Stomach (tissue), 9 donors: ENCODE measurements around the gene MSX1. TPM values are rescaled to one million over a fixed set of nuclear protein-coding genes. Genes with fewer than 3 reads are reported as not detected.

Experiments
- DNase-seq, 2 donors: peaks; one replicate each; pipeline versions ENCODE4 v3.0.0 to v3.0.0-alpha.2; 2013 to 2019
- H3K27ac ChIP-seq, 5 donors: fragments of 200-600 bp in 4 of 5; sonication (generic) in 4 of 5; one replicate each; pipeline ENCODE4 v1.5.1; 2013 to 2019; ENCODE audit warnings: mild to moderate bottlenecking in 1 of 5, moderate library complexity in 1 of 5
- H3K27me3 ChIP-seq, 3 donors: fragments of 200-600 bp; sonication (generic); one replicate each; pipeline ENCODE4 v1.5.1; 2017 to 2019; ENCODE audit warnings: mixed run types in 1 of 3
- H3K36me3 ChIP-seq, 4 donors: fragments of 200-600 bp; sonication (generic); 1 replicate in 3 of 4; 2 replicates in 1 of 4; pipeline ENCODE4 v1.5.1; 2016 to 2019
- H3K4me1 ChIP-seq, 4 donors: fragments of 200-600 bp; sonication (generic); one replicate each; pipeline ENCODE4 v1.5.1; 2016 to 2019
- H3K4me3 ChIP-seq, 4 donors: fragments of 200-600 bp; sonication (generic) in 3 of 4; one replicate each; pipeline ENCODE4 v1.5.1; 2016 to 2019; ENCODE audit warnings: mild to moderate bottlenecking in 1 of 4
- H3K9me3 ChIP-seq, 4 donors: fragments of 200-600 bp; sonication (generic); one replicate each; pipeline ENCODE4 v1.5.1; 2016 to 2019
- EP300 ChIP-seq: sonication (generic); formaldehyde crosslinking; IDR thresholded peaks from one replicate; pipeline ENCODE4 v1.6.1; 2017; ENCODE audit warnings: antibody characterized with exemption
- POLR2A ChIP-seq, 4 donors: fragments of 450-650 bp; IDR thresholded peaks; one replicate each; pipeline ENCODE4 v1.6.1; 2016; ENCODE audit warnings: antibody characterized with exemption in 4 of 4, control low read depth in 2 of 4, mild to moderate bottlenecking in 1 of 4, moderate library complexity in 1 of 4
- POLR2AphosphoS5 ChIP-seq, 3 donors: sonication (generic); formaldehyde crosslinking; IDR thresholded peaks; one replicate each; pipeline ENCODE4 v1.6.1; 2016; ENCODE audit warnings: antibody characterized with exemption in 3 of 3
- WGBS, 5 donors: extraction: QIAGEN DNeasy Blood & Tissue Kit in 3 of 5; methylation state at CpG; one replicate each; pipeline versions ENCODE4 v1.1.5 to v1.1.7; 2013 to 2018; 5-methylcytosine and 5-hydroxymethylcytosine counted together
- intact Hi-C: fragments of 100-400 bp; cut with DNase I; formaldehyde crosslinking; loops from one replicate; pipeline ENCODE4 v1.15.1; 2023; ENCODE audit warnings: low total_unique reads
- polyA plus RNA-seq, 3 donors: library from polyadenylated mRNA; stranded (reverse); fragments of 200-250 nt; gene quantifications; one replicate each; pipeline ENCODE4 v1.2.3, GENCODE V29; 2013
- total RNA-seq, 5 donors: library from RNA; depleted of rRNA; stranded (reverse); fragments of >200 nt; gene quantifications; one replicate each; pipeline versions ENCODE4 v1.1.0 to v1.2.3, GENCODE V29; 2014 to 2016
- TF ChIP-seq, protein P1 (sequence below), 7 experiments: fragments of 450-650 bp in 4 of 7; fragments of 200-600 bp in 3 of 7; sonication (generic) in 3 of 7; IDR thresholded peaks; one replicate each; pipeline ENCODE4 v1.5.1; 2016 to 2019; ENCODE audit warnings: antibody characterized with exemption in 7 of 7, control low read depth in 2 of 7, mild to moderate bottlenecking in 1 of 7
- donor health status: healthy with polysubstance abuse.
- donor health status: Bipolar disorder and iron deficiency.
- donor health status: healthy.

Gene MSX1
- total and polyA plus RNA-seq, 8 donors: 0.55 to 6.5 (median 1.1) TPM; not detected in 3

DNA sequence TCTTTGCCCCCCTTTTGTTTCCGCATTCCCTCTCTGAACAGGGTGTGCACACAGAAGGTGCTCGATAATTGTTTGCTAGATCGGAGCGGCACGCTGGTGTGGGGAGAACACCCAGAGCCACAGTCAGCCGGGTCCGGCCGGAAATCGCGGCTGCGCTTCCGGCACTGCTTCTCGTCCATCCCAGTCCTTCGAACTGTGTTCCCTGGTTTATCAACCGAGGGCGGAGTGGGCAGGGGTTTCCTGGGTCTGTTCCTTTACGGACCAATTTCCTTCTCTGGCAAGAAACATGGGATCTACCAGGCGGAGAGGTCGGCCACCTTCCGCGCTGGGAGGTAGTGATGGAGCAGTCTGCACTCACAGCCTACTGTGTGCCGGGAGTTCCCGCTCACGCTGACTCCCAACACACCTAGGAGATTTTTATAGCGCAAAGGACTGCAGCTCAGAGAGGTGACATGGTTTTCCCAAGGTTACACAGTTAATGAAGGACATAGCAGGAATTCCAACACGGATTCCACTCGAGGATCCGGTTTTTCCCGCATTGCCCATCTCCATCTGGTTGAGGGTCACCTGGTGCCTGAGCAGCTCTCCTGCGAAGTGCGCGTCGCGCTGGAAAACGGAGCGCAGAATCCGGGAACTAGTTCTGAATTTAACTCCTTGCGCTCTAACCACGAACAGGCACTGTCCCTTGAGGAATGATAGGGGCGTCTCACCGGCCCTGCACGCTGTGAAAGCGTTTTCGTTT, 6.8 kb downstream of the MSX1 start:
- H3K27me3 ChIP-seq: peaks cover 73 to 100% (median 94%) of the 10 kb centered on the region in 3 donors
- TF ChIP-seq, protein P1, sequence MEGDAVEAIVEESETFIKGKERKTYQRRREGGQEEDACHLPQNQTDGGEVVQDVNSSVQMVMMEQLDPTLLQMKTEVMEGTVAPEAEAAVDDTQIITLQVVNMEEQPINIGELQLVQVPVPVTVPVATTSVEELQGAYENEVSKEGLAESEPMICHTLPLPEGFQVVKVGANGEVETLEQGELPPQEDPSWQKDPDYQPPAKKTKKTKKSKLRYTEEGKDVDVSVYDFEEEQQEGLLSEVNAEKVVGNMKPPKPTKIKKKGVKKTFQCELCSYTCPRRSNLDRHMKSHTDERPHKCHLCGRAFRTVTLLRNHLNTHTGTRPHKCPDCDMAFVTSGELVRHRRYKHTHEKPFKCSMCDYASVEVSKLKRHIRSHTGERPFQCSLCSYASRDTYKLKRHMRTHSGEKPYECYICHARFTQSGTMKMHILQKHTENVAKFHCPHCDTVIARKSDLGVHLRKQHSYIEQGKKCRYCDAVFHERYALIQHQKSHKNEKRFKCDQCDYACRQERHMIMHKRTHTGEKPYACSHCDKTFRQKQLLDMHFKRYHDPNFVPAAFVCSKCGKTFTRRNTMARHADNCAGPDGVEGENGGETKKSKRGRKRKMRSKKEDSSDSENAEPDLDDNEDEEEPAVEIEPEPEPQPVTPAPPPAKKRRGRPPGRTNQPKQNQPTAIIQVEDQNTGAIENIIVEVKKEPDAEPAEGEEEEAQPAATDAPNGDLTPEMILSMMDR (IDR thresholded peaks at IDR 0.05): no peak
- TF ChIP-seq EP300 (no peak), POLR2AphosphoS5 (IDR thresholded peaks at IDR 0.05) (no peak)
- H3K4me1 ChIP-seq: peaks cover 18 to 63% (median 34%) of the 10 kb centered on the region in 4 donors
- no peaks in the 10 kb centered on the region for H3K36me3 ChIP-seq
- peak overlapping the region; percentile 5 to 28 (median 21) for H3K4me3 ChIP-seq
- peaks cover 0 to 3% (median 0%) of the 10 kb centered on the region in 4 donors for H3K9me3 ChIP-seq
- no peak overlapping the region for H3K27ac ChIP-seq
- WGBS, 5 donors: 4 to 8% (median 5%) methylated on average over 44 of the region's 44 CpGs
- intact Hi-C loops: no loop called here
- peak in 1 of 2 donors; percentile 51 for DNase-seq

DNA sequence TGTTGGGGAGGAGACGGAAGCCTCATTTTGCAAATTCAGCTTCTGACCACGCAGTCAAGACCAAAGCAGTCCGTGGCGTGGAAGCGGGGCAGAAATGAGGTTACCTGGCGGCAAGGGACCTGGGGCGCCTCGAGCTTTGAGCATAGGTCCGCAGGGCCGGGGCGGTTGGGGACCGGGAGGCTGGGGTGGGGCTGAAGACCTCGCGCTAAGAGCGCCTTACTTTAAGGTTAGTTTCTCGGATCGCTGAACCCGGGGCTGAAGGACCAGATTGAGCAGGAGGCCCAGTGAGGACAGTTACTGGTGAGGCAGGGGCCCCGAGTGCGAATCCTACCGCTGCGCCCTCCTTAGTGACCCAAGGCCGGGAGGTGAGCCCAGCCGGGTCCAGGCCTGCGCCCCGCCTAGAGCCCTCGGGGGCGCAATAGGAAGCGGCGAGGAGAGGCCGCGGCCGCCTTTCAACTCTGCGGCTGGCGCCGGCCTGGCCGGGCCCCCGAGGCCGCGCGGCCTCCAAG, 7.5 kb downstream of the MSX1 start:
- H3K36me3 ChIP-seq: no peaks in the 10 kb centered on the region
- 0 to 7% (median 4%) methylated on average over 6 to 41 of the region's 41 CpGs for WGBS, 5 donors
- intact Hi-C loops: no loop called here

DNA sequence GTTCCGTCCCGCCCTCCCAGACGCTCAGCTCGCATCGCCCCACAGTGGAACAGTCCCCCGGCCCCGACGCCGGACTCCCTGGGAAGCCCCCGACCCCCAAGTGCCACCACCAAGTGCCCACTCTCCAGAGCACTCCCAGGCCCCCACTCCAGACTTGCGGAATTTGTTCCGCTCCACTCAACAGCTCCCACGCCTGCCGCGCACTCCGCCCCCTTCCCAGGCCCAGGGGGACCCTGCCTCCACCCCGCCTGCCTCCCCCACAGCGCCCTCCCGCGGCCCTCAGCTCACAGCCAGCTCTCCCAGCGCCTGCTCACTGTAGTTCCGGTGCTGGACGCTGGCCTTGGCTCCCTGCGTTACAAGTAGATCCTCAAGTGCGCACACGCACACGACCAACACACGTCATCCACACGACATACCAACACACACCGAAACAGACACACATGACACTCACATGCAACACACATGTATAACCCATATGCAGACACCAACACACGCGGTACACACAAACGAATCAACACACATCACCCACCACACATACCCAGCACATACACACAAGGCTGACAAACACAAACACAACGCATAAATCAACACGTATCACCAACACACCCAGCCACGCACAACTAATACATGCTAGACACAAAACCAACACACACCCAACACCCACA, 8.0 kb downstream of the MSX1 start:
- 3 to 14% (median 6%) methylated on average over 18 to 36 of the region's 36 CpGs for WGBS, 5 donors
- peak overlapping the region in 2 of 4 donors; percentile 24 to 28 for H3K4me3 ChIP-seq
- H3K4me1 ChIP-seq: peaks cover 17 to 70% (median 36%) of the 10 kb centered on the region in 4 donors
- peaks cover 64 to 100% (median 94%) of the 10 kb centered on the region in 3 donors for H3K27me3 ChIP-seq
- no peak overlapping the region for H3K27ac ChIP-seq
- no peaks in the 10 kb centered on the region for H3K9me3 ChIP-seq
- TF ChIP-seq, protein P1 (IDR thresholded peaks at IDR 0.05): no peak
- no peak for TF ChIP-seq POLR2AphosphoS5 (IDR thresholded peaks at IDR 0.05)
- DNase-seq: peak in 1 of 2 donors; percentile 84
- intact Hi-C loops: no loop called here
- no peaks in the 10 kb centered on the region for H3K36me3 ChIP-seq

More for the DNA sequence above, 7.5 kb downstream of the MSX1 start:
- peaks cover 0 to 3% (median 0%) of the 10 kb centered on the region in 4 donors for H3K9me3 ChIP-seq
- TF ChIP-seq, protein P1 (IDR thresholded peaks at IDR 0.05): no peak
- TF ChIP-seq POLR2A (IDR thresholded peaks at IDR 0.05) (no peak), EP300 (no peak), POLR2AphosphoS5 (IDR thresholded peaks at IDR 0.05) (no peak)
- no peak for DNase-seq
- H3K27me3 ChIP-seq: peaks cover 66 to 100% (median 94%) of the 10 kb centered on the region in 3 donors
- H3K4me3 ChIP-seq: peak overlapping the region in 3 of 4 donors; percentile 18 to 28 (median 24)
- no peak overlapping the region for H3K27ac ChIP-seq
- peaks cover 17 to 64% (median 34%) of the 10 kb centered on the region in 4 donors for H3K4me1 ChIP-seq

DNA sequence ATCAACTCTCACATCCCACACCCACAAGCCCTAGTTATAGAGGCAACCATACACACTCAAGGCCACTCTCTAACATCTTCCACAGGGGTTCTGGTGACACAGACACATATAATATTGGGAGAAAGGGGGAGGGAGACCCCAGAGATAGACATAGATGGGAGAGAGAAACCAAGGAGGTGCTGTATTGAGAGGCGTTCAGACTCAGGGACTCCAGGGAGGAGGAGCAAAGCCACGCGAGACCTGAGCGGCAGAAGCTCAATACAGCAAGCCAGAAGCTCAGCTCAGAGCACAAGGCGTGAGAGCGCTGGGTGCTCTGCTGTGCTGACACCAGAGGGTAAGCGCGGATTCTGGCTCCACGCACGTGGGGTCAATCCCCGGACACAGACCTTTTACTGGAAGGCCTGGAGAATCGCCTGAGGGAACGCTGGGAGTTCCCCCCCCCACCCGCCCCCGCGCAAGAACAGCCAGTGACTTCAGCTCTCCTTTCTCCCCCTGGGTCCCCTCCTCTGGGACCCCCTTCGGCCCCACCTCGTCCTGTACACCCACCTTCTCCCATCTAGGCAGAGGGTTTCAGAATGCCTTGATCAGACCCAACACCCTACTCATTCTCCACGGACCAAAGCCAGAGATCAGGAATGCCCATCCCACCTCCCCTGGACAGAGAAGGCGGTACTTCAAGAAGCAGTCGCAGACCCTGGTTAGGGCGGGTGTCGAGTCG, 8.7 kb downstream of the MSX1 start:
- TF ChIP-seq EP300 (no peak), POLR2AphosphoS5 (IDR thresholded peaks at IDR 0.05) (no peak), POLR2A (IDR thresholded peaks at IDR 0.05) (no peak)
- TF ChIP-seq, protein P1 (IDR thresholded peaks at IDR 0.05): no peak
- Histone ChIP-seq H3K9me3 (no peaks in the 10 kb centered on the region), H3K4me1 (peaks cover 17 to 73% (median 38%) of the 10 kb centered on the region in 4 donors), H3K27ac (no peak overlapping the region), H3K4me3 (no peak overlapping the region), H3K27me3 (peaks cover 66 to 100% (median 94%) of the 10 kb centered on the region in 3 donors), H3K36me3 (no peaks in the 10 kb centered on the region)
- intact Hi-C loops: no loop called here
- 7 to 12% (median 9%) methylated on average over 13 to 24 of the region's 24 CpGs for WGBS, 5 donors
- DNase-seq: no peak
